PC-9 (cell line): ENCODE data around the gene AKR7A2. TPM values are rescaled to one million over a fixed set of nuclear protein-coding genes. Genes with fewer than 3 reads are reported as not detected.

Experiments
- BruUV-seq: library from RNA; stranded (reverse); fragments of 400-500 nt; replicated peaks from 2 replicates; lab custom pipeline; 2021; lab: Mats Ljungman, UMichigan
- CTCF ChIA-PET: fragments of 300-600 bp; sonication (Branson Sonifier 250); formaldehyde crosslinking; loops from one replicate; lab custom pipeline; 2022; ENCODE audit warnings: antibody characterized with exemption; lab: Charles Lee
- POLR2A ChIA-PET: fragments of 300-600 bp; sonication (Branson Sonifier 250); formaldehyde crosslinking; loops from one replicate; lab custom pipeline; 2022; ENCODE audit warnings: antibody characterized with exemption; ENCODE audit not compliant: unreplicated experiment; lab: Charles Lee
- DNase-seq, 2 experiments: peaks; one replicate each; pipeline versions ENCODE4 v3.0.0 to v3.0.0-alpha.2; 2015 to 2022; ENCODE audit warnings: mixed read lengths in 1 of 2
- H2AFZ ChIP-seq: fragments of 200-600 bp; sonication (generic); 2 replicates; pipeline ENCODE4 v1.8.1; 2017; ENCODE audit warnings: antibody characterized with exemption
- H3F3A ChIP-seq: fragments of 200-600 bp; sonication (generic); 2 replicates; pipeline ENCODE4 v1.8.1; 2017; ENCODE audit warnings: antibody characterized with exemption, mild to moderate bottlenecking, low read depth; ENCODE audit not compliant: insufficient read depth
- H3K27ac ChIP-seq: fragments of 200-600 bp; sonication (generic); 2 replicates; pipeline ENCODE4 v1.6.1; 2016; ENCODE audit warnings: mixed run types
- H3K27me3 ChIP-seq: fragments of 200-600 bp; sonication (generic); 2 replicates; pipeline ENCODE4 v1.6.1; 2016; ENCODE audit warnings: low read depth, mixed run types; ENCODE audit not compliant: insufficient read depth
- H3K36me3 ChIP-seq: fragments of 200-600 bp; sonication (generic); 2 replicates; pipeline ENCODE4 v1.6.1; 2016; ENCODE audit warnings: low read depth, mixed run types
- H3K4me1 ChIP-seq: fragments of 200-600 bp; sonication (generic); replicated peaks from 2 replicates; pipeline ENCODE4 v1.6.1; 2016; ENCODE audit warnings: mixed run types; ENCODE audit not compliant: insufficient read depth
- H3K4me2 ChIP-seq: fragments of 200-600 bp; sonication (generic); 2 replicates; pipeline ENCODE4 v1.6.1; 2017; ENCODE audit warnings: mixed run types
- H3K4me3 ChIP-seq: fragments of 200-600 bp; sonication (generic); 2 replicates; pipeline ENCODE4 v1.6.1; 2016; ENCODE audit warnings: mixed run types
- H3K79me2 ChIP-seq: fragments of 200-600 bp; sonication (generic); 2 replicates; pipeline ENCODE4 v1.6.1; 2017; ENCODE audit warnings: low read depth, mixed run types
- H3K9me2 ChIP-seq: fragments of 200-600 bp; sonication (generic); 2 replicates; pipeline ENCODE4 v1.8.1; 2017; ENCODE audit warnings: mild to moderate bottlenecking; ENCODE audit not compliant: insufficient read depth
- H3K9me3 ChIP-seq: fragments of 200-600 bp; sonication (generic); 2 replicates; pipeline ENCODE4 v1.8.1; 2016; ENCODE audit warnings: low read depth; ENCODE audit not compliant: insufficient read depth
- H4K20me1 ChIP-seq: fragments of 200-600 bp; sonication (generic); 2 replicates; pipeline ENCODE4 v1.8.1; 2017; ENCODE audit not compliant: insufficient read depth
- EZH2 ChIP-seq: fragments of 200-600 bp; sonication (generic); IDR thresholded peaks from 2 replicates; pipeline ENCODE4 v1.8.0; 2017; ENCODE audit warnings: antibody characterized with exemption, low read depth
- intact Hi-C: fragments of 100-400 bp; cut with micrococcal nuclease; formaldehyde crosslinking; loops from one replicate; pipeline ENCODE4 v1.10.0; 2022; ENCODE audit not compliant: unreplicated experiment
- total RNA-seq: library from RNA; stranded (reverse); gene quantifications from 2 replicates; pipeline ENCODE4 v1.2.3, GENCODE V29; 2021
- TF ChIP-seq, protein P1 (sequence below): fragments of 200-600 bp; sonication (generic); conservative IDR thresholded peaks from 2 replicates; pipeline ENCODE4 v1.6.1; 2017; ENCODE audit warnings: mixed run types, antibody characterized with exemption, mild to moderate bottlenecking, moderate library complexity

The AKR7A2 gene
- total RNA-seq, 1 experiment from 2014 or later, result 79.6 TPM

GRCh38 chr1:19324665-19324990 is 12.7 kb upstream of the AKR7A2 start:
- Histone ChIP-seq H3K36me3 (no peaks in the 10 kb centered on the region), H3K79me2 (no peaks in the 10 kb centered on the region), H3F3A (no peaks in the 10 kb centered on the region), H2AFZ (no peak overlapping the region), H3K4me3 (no peak overlapping the region), H3K27ac (no peak overlapping the region), H3K4me2 (no peak overlapping the region), H3K9me2 (no peaks in the 10 kb centered on the region), H3K9me3 (no peaks in the 10 kb centered on the region), H3K27me3 (no peaks in the 10 kb centered on the region), H4K20me1 (no peaks in the 10 kb centered on the region), H3K4me1 (no peaks in the 10 kb centered on the region)
- CTCF ChIA-PET, result no interaction called here
- DNase-seq, result no peak
- BruUV-seq, result no TSS peak
- POLR2A ChIA-PET, result no interaction called here
- TF ChIP-seq EZH2, result no peak
- TF ChIP-seq, protein P1, sequence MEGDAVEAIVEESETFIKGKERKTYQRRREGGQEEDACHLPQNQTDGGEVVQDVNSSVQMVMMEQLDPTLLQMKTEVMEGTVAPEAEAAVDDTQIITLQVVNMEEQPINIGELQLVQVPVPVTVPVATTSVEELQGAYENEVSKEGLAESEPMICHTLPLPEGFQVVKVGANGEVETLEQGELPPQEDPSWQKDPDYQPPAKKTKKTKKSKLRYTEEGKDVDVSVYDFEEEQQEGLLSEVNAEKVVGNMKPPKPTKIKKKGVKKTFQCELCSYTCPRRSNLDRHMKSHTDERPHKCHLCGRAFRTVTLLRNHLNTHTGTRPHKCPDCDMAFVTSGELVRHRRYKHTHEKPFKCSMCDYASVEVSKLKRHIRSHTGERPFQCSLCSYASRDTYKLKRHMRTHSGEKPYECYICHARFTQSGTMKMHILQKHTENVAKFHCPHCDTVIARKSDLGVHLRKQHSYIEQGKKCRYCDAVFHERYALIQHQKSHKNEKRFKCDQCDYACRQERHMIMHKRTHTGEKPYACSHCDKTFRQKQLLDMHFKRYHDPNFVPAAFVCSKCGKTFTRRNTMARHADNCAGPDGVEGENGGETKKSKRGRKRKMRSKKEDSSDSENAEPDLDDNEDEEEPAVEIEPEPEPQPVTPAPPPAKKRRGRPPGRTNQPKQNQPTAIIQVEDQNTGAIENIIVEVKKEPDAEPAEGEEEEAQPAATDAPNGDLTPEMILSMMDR, result no peak
- intact Hi-C loops, result no loop called here

DNA sequence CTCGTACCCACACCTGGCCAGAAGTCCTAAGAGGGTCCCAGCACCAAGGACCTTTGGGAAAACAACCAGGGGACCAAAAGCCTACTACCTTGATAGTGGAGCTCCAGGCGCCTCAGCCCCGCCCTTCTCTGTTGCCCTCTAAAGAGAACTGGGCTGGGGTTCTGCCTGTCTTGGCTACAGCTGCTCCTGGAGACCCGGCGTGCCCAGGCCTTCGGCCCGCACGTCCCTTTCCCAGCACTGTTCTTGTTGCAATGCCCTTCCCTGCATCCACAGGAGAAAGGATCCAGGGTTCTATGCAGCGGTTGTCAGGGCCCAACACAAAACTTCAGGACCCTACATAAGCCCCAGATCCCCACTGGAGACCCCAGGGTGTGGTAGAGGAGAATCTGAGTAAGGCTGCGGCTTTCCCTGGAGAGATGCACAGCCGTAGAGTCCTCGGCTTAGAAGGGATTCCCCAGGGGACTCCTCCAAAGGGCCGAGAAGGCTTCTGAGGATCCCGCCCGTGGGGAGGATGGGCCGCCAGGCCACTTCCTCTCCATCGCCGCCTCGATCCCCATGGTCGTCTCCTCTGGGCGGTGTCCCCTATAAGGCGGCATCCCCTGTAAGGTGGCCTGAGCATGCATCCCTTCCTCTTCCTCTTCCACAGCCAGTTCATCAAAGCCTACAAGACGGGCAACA is 12.2 kb upstream of the AKR7A2 start:
- CTCF ChIA-PET, result no interaction called here
- Histone ChIP-seq H3K36me3 (no peaks in the 10 kb centered on the region), H3K4me3 (no peak overlapping the region), H3F3A (no peaks in the 10 kb centered on the region), H3K79me2 (no peaks in the 10 kb centered on the region), H3K9me2 (no peaks in the 10 kb centered on the region), H3K4me2 (no peak overlapping the region), H3K4me1 (no peaks in the 10 kb centered on the region), H2AFZ (no peak overlapping the region), H3K9me3 (no peaks in the 10 kb centered on the region), H3K27ac (no peak overlapping the region), H4K20me1 (no peaks in the 10 kb centered on the region), H3K27me3 (no peaks in the 10 kb centered on the region)
- TF ChIP-seq, protein P1, result no peak
- TF ChIP-seq EZH2, result no peak
- intact Hi-C loops, result no loop called here
- no TSS peak for BruUV-seq
- POLR2A ChIA-PET, result no interaction called here
- DNase-seq, result no peak

DNA sequence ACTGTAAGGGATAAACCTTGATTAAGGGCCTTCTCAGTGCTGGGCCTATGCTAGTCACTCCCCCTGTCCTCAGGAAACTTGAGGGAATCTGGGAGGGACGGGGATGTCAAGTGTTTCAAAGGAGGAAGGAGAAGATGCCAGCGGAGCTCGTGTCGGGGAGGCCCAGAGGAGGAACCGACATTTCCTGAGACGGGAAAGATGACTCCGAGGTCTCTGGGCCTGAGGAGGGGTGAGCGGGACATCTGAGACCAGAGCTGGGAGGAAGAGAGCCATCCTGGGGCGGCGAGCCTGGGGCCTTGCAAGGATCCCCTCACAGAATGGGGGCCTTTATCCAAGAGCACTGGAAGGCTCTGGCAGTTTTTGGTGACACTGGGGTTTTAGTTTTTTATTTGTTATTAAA is 10.5 kb upstream of the AKR7A2 start:
- Histone ChIP-seq H2AFZ (no peak overlapping the region), H3K27ac (no peak overlapping the region), H4K20me1 (no peaks in the 10 kb centered on the region), H3K79me2 (no peaks in the 10 kb centered on the region), H3K9me3 (no peaks in the 10 kb centered on the region), H3K4me3 (no peak overlapping the region), H3K36me3 (no peaks in the 10 kb centered on the region), H3K4me2 (no peak overlapping the region), H3K9me2 (no peaks in the 10 kb centered on the region), H3K27me3 (no peaks in the 10 kb centered on the region), H3F3A (no peaks in the 10 kb centered on the region), H3K4me1 (no peaks in the 10 kb centered on the region)
- ChIA-PET CTCF (no interaction called here), POLR2A (no interaction called here)
- intact Hi-C loops, result no loop called here
- no TSS peak for BruUV-seq
- no peak for DNase-seq
- TF ChIP-seq EZH2, result no peak
- TF ChIP-seq, protein P1, result no peak
